HK-2 (cell line): ENCODE data around the gene CD274.
"Not testable (repeated sequence)": the region's sequence is repeated elsewhere in the genome, so short reads cannot be mapped to it uniquely, and the experiment has no call there.

Source experiments
- DNase-seq: peaks from one replicate; pipeline ENCODE4 v3.0.0-alpha.2; 2018; ENCODE audit not compliant: unreplicated experiment

CD274 gene

DNA sequence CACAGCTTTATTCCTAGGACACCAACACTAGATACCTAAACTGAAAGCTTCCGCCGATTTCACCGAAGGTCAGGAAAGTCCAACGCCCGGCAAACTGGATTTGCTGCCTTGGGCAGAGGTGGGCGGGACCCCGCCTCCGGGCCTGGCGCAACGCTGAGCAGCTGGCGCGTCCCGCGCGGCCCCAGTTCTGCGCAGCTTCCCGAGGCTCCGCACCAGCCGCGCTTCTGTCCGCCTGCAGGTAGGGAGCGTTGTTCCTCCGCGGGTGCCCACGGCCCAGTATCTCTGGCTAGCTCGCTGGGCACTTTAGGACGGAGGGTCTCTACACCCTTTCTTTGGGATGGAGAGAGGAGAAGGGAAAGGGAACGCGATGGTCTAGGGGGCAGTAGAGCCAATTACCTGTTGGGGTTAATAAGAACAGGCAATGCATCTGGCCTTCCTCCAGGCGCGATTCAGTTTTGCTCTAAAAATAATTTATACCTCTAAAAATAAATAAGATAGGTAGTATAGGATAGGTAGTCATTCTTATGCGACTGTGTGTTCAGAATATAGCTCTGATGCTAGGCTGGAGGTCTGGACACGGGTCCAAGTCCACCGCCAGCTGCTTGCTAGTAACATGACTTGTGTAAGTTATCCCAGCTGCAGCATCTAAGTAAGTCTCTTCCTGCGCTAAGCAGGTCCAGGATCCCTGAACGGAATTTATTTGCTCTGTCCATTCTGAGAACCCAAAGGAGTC lies at the start of gene CD274:
Gene CD274 (plus strand): TSS at position 184 of the 733 bp plus-strand sequence. CDS start 5,572 bp downstream, outside the sequence.
- peak; percentile 86 for DNase-seq

- no peak for DNase-seq
Measured at GRCh38 chr9:5402217-5402616, 48.1 kb upstream of the CD274 start.

GRCh38 chr9:5408596-5408995 lies 41.7 kb upstream of the CD274 start:
- no peak for DNase-seq

DNA sequence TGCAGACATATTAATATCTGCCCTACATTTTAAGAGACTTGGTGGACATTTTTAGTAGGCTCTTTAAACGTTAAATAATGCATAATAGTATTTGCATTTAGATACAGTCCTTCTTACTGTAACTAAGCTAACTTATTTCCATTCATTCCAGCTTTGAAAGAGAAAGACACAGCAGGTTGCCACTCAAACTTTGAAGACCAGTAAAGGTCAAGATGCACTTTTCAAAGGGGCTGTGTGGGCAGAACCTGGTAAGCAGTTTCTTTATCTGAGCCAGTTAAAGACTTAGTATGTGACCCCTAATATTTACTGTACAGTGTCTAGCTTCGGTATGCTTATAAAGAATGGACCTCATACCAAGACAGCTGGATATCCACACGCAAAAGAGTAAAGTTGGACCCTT lies 33.4 kb upstream of the CD274 start:
- no peak for DNase-seq

GRCh38 chr9:5418481-5418880 lies 31.9 kb upstream of the CD274 start:
- DNase-seq, result no peak

GRCh38 chr9:5419987-5420386 lies 30.4 kb upstream of the CD274 start:
- DNase-seq, result no peak

- DNase-seq, result no peak
Measured at GRCh38 chr9:5421163-5421562, 29.2 kb upstream of the CD274 start.

DNA sequence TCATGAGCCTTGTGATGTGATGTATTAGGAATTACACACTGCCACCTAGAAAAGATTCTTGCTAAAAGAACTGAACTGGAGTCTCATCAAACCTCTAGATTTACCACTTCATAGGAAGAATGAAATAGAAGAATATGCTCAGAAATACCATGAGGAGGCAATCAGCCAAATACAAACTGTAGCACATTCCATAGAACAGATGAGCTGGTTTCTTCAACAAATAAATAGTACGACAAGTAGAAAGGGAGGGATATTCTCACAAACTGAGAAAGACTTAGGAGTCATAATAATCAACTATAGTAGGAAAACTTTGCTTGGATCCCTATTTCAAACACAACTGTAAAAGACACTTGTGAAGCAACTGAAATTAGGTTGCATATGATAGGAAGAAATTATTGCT lies 28.1 kb upstream of the CD274 start:
- DNase-seq, result no peak

- DNase-seq, result no peak
Measured at GRCh38 chr9:5425006-5425628, 25.2 kb upstream of the CD274 start.

DNA sequence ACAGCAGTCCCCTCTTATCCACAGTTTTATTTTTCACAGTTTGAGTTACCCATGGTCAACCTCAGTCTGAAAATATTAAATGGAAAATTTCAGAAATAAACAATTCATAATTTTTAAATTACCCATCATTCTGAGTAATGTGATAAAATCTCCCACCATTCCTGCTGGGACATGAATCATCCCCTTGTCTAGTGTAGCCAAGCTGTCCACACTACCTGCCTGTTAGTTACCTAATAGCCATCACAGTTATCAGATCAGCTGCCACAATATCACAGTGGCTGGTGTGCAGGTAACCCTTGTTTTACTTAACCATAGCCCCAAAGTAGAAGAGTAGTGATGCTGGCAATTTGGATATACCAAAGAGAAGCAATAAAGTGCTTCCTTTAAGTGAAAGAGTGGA lies 23.3 kb upstream of the CD274 start:
- DNase-seq, result no peak

- no peak for DNase-seq
Measured at GRCh38 chr9:5428172-5428571, 22.2 kb upstream of the CD274 start.

DNA sequence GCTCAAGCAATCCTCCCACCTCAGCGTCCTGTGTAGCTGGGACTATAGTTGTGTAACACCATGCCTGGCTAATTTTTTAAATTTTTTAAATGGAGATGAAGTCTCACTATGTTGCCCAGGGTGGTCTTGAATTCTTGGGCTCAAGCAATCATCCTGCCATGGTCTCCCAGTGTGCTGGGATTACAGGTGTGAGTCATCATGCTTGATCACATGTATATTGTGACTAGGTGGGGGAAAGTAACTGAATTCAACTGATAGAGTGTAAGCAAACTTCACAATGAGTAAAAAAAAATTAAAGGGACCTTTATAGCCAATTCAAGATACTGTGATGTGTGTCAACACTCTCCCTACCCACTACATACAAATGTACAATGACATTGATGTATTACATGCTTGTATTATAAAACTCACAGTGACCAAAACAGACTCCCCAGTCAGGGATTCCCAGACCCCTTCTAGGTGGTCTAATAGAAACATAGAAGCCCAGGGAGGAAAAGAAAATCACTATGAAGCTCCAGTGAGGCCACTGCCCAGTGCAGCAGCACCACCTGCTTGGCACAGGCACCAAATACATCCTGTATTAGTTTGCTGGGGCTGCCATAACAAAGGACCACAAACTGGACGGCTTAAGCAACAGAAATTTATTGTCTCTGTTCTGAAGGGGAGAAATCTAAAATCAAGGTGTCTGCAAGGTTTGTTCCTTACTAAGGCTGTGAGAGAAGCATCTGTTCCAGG lies 21.4 kb upstream of the CD274 start:
- no peak for DNase-seq

DNA sequence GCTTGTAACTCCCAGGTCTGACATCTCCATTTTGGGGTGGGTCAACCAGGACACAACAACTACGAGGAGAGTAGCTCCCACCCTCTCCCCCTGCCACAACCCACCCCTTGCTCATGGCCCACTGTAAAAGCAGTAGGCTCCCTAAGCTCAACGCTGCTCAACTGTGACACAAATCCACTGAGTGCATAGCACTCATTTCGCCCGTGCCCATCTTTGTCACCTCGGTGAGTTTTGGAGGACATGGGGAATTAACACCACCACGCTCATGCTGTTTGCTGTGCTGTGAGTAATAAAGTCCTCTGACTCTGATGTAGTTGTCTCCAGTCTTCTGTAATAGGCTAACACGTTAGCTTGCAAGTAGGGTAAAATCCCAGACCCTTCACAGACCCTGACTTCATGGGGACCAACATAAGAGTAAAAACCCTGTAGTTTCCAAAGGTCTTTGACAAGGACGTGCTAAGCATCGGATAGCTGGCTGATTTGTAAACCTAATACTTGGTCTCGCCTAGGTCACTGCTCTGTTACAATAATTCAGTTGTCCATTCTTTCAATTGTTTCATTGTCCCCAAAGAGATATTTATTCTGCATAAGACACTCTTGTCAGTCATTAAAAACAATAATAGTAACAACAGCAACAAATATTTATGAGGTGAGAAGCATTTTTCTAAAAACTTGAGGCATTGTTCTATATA lies 20.3 kb upstream of the CD274 start:
- no peak for DNase-seq

DNA sequence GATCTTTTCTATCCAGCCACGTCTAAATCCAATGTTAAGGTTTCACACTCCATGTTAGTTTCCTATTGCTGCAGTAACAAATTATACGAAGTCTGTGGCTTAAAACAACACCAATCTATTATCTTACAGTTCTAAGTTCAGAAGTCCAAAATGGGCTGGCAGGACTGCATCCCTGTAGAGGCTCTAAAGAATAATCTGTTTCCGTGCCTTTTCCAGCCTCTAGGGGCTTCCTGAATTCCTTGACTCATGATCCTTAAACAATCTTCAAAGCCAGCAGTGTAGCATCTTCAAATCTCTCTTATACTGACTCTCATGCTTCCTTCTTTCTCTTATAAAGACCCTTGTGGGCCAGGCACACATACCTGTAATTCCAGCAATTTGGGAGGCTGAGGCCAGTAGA lies 19.4 kb upstream of the CD274 start:
- no peak for DNase-seq

DNA sequence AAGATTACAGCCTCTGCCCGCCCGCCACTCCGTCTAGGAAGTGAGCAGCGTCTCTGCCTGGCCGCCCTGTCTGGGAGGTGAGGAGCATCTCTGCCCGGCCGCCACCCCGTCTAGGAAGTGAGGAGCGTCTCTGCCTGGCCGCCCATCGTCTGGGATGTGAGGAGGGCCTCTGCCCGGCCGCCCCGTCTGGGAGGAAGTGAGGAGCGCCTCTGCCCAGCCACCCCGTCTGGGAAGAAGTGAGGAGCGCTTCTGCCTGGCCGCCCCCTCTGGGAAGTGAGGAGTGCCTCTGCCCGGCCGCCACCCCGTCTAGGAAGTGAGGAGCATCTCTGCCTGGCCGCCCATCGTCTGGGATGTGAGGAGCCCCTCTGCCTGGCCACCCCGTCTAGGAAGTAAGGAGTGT lies 17.5 kb upstream of the CD274 start:
- DNase-seq, result not testable (repeated sequence)

DNA sequence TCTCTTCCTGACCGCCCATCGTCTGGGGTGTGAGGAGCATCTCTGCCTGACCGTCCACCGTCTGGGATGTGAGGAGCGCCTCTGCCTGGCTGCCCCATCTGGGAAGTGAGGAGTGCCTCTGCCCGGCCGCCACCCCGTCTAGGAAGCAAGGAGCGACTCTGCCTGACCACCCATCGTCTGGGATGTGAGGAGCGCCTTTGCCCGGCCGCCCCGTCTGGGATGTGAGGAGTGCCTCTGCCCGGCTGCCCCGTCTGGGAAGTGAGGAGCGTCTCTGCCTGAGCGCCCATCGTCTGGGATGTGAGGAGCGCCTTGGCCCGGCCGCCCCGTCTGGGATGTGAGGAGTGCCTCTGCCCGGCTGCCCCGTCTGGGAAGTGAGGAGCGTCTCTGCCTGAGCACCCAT lies 17.0 kb upstream of the CD274 start:
- DNase-seq, result not testable (repeated sequence)

DNA sequence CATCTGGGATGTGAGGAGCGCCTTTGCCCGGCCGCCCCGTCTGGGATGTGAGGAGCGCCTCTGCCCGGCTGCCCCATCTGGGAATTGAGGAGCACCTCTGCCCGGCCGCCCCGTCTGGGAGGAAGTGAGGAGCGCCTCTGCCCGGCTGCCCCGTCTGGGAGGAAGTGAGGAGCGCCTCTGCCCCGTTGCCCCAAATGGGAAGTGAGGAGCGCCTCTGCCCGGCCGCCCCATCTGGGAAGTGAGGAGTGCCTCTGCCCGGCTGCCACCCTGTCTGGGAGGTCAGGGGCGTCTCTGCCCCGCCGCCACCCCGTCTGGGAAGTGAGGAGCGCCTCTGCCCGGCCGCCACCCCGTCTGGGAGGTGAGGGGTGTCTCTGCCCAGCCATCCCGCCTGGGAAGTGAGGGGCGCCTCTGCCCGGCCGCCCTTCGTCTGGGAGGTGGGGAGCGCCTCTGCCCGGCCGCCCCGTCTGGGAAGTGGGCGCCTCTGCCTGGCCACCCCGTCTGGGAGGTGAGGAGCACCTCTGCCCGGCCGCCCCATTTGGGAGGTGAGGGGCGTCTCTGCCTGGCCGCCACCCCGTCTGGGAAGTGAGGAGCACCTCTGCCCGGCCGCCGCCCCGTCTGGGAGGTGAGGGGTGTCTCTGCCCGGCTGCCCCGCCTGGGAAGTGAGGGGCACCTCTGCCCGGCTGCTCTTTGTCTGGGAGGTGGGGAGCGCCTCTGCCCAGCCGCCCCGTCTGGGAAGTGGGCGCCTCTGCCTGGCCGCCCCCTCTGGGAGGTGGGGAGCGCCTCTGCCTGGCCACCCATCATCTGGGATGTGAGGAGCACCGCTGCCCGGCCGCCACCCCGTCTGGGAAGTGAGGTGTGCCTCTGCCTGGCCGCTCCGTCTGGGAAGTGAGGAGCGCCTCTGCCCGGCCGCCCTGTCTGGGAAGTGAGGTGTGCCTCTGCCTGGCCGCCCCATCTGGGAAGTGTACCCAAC lies 16.2 kb upstream of the CD274 start:
- not testable (repeated sequence) for DNase-seq

- DNase-seq, result no peak
Measured at GRCh38 chr9:5435912-5436311, 14.4 kb upstream of the CD274 start.

- DNase-seq, result no peak
Measured at GRCh38 chr9:5436441-5436840, 13.9 kb upstream of the CD274 start.

DNA sequence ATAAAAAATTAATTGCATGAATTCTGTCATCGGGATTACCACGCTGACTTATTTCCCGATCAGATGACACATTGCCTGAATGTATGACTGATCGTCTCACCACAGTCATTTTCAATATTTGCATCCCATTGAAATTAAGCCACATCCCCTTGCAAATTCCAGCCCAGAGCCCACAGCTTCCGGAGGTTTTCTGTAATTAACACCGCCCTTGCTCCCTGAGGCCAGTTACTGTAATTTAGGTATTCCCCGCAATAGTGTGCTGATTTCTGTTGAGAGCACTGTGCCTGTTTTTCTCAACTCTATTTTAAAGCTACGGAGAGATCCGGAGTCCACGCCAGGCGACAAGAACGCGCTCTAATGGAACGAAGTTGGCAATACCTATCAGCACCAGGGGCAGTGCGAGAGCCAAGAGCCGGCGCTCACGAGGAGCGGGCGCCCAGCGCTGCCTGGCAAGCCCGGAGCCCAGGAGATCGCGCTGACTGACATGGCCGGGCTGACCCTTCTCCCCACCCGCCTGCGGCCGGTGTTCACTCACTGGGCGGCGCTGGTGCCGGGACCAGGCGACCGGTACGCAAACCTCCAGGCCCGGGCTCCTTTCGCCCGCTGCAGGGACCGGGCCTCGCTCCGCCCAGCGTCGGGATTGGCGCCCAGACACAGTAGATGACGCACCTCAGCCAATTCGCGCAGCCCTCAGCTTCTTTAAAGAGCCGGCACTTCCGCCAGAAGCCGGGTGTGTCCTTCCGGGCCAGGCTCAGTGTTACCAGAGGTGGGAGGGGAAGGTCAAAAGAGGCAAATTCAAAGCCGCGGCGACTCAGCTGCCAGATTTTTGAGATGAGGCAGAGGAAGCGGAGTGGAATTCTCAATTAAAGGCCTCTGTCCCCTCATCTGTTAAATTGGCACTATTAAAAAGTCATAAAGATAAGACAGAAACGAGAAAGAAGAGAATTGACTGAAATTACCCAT lies 12.8 kb upstream of the CD274 start, which contains the start of gene PLGRKT:
Gene PLGRKT (minus strand): TSS at position 672 of the 963 bp plus-strand sequence. CDS start 5,948 bp downstream, outside the sequence.
- peak; percentile 90 for DNase-seq
